HG03064 (cell line): ENCODE data around the gene EPHB1.

ENCODE experiments used
- ATAC-seq: cut with Tn5 transposase; IDR thresholded peaks from one replicate; pipeline ENCODE4 v1.9.1; 2021; ENCODE audit warnings: low read depth; ENCODE audit not compliant: unreplicated experiment

The EPHB1 gene

DNA sequence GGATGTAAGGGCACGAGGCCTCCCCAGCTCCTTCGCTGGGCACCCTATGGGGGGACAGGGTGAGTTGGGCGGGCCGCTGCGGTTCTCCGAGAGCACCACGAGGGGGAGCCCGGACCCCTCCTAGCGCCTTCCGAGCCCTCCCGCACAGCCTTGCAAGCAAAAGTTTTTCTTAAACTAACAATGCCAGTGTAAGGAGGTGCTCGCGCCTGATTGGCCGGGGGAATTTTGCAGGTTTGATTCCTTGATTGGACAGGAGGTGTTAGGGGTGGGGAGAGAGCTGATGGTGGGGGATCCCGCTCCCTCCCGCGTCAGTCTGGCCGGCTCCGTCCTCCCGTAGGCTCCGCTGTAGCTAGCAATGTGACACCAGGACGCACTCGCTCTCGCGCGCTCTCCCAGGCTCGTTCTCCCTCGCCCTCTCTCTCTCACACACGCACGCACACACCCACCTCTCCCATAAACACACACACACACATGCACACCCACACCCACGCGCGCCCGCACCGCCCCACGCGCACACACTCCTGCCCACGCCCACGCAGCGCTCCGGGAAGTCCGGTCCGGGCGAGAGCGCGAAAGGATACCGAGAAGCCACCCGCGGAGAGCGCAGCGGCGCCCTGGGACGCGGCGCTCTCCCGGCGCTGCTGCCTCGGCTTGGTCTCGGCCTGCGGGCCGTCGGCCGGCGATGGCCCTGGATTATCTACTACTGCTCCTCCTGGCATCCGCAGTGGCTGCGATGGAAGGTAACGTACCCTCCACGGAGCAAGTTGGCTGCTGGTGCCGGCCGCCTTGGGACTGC, at the start of gene EPHB1:
Gene EPHB1, plus strand, starts transcription at position 311 of the 796 bp plus-strand sequence.
- ATAC-seq, result peak; percentile 78

- no peak for ATAC-seq
Observed at GRCh38 chr3:134748698-134749097, 46.4 kb upstream of the EPHB1 start.

DNA sequence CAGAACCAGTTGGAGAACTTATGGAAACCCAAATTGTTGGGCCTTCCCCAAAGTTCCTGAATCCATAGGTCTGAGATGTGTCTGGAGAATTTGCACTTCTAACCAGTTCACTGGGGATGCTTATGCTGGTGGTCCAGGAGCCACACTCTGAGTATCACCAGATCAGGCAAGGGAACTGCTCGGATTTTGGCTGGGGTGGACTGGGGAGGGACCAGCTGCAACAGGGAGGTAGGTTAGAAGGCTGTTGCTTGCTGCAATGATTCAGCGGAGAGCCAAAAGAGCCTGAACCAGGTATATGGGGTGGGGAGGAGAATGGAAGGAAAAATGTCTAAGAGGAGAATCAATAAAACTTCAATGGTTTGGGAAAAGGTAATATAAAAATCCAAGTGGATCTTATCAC, 45.9 kb upstream of the EPHB1 start:
- ATAC-seq, result no peak

GRCh38 chr3:134749802-134750553, 45.1 kb upstream of the EPHB1 start:
- ATAC-seq, result no peak

DNA sequence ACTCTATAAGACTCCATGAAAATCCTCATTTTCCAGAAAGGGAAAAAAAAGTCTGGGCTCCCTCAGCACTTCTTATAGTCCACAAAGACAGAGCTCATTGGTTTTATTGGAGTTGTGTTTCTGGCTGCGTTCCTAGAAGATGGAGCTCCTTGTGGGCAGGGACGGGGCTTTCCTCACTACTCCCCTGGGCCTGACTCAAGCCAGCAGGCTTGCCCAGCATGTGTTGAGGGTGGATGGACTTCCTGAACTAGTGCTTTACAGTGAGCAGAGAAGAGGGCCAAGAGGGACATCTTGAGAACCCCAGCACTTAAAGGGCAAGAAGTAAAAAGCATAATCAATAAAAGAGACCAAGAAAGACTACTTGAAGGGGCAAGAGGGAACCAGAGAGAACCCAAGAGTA, 43.2 kb upstream of the EPHB1 start:
- no peak for ATAC-seq

DNA sequence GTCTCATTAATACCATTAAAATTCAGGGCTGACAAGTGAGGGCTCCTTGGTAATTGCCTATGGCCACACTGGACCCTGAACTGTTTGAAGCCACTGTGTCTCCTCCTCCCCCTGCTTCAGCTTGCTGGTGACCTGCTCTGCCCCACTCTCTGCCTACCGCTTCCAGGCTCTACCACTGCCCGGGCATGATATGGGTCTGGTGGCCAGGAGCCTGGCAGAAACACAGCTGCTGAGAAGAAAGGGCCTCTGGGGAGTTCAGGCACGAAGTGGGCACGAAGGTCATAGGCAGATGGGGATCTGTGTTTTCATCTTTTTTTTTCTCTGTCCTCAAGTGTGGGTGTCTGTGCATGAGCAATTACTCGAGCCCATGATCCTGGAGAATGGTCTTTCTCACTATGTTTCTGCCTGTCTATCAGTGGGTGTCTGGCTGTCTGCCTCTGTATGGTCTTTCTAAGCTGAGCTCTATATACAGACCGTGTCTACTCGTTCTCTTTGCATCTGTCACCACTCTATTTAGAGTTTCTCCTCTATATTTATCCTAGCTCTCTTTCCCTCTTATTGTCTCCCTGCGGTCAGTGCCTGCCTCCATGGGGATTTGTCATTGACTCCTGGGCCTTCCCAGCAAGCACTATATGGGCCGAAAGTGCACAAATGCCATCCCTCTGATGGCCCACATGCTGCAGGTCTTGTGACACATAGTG, 42.1 kb upstream of the EPHB1 start:
- no peak for ATAC-seq

DNA sequence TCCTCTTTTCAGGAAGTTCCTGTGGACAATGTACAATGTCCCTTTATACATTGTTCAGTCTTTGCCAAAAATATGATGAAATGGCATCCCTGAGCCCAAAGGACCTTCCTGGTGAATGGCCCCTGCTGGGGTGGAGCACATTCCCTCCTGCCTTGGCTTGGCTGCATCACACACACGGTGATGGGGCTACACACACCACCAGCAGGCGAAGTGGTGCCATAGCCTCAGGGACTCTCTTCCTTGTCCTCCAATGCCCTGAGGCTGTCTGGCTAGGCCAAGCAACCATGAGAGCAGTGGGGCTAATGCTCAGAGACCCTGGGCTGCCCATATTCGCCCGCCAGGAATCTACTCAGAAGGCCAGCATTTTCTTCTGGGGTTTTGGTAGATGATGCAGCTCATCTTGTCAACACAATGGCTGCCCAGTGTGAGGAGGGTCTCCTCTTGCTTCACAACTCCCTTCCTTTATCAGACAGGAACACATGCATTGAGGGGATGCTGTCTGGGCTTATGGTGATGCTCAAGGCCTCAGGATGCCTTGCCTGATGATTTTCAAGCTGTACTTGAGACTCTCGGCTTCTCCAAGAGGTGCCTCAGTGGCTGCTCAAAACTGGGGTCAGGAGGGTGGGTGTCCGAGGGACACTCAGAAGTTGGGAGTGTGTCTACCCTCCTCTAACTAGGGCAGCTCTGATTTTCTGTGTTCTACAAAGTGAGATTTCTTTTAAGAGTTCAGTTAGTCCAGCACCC, 40.9 kb upstream of the EPHB1 start:
- no peak for ATAC-seq

DNA sequence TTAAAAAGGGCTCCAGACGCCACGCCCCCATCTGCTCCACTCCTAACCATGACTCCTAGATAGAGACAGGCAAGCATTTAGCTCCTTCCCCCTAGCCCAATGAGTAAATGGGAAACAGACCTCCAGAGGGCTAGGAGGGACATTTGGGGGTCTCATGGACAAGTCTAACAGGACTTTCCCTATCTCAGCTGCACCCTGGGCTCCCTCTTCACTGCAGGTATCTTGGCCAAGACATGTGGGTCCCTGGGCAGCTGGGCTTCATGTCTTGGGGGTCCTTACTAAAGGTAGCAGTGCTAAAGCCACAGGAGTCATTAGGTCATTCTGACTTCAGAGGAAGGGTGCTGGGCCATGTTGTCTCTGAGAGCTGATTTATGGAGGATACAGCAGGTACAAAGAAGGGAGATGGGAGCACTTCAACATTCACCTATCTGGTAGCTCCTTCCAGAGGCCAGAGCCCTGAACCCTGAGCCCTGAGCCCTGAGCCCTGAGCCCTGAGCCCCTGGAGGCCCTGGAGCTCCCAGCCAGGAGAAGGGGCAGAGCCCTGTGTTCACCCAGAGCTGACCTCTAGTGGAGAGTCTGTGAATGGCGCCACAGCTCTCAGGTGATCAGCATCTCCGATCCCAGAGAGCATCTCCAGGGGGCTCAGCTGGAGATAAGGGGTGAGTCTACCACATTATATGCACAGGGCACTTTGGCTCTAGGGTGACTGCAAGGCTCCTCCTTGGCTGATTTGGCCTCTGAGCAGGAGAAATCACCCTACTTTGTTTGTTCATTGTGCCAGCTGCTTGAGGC, 40.1 kb upstream of the EPHB1 start:
- no peak for ATAC-seq

DNA sequence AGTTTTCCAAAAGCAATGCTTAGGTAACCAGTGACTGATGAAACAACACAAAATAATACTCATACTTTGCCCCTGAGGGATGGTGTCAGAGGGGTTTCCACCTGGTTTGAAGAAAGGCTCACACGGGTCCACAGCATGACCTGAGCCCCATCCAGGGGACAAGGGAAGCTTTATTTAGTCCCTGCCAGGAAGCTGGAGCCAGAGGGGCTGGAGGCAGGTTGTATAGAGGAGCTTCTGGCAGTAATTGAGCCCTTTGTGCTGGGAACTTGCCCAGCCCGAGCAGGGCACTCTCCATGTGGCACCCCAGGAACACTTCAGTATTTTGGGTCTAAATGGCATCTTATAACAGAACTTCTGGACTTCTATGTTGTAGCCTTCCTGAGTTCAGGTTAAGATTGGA, 39.2 kb upstream of the EPHB1 start:
- ATAC-seq, result no peak

GRCh38 chr3:134757549-134758069, 37.5 kb upstream of the EPHB1 start:
- no peak for ATAC-seq

- no peak for ATAC-seq
Observed at GRCh38 chr3:134761213-134761612, 33.8 kb upstream of the EPHB1 start.

- ATAC-seq, result no peak
Observed at GRCh38 chr3:134762016-134762415, 33.0 kb upstream of the EPHB1 start.

- no peak for ATAC-seq
Observed at GRCh38 chr3:134765468-134765867, 29.6 kb upstream of the EPHB1 start.

GRCh38 chr3:134766290-134766689, 28.8 kb upstream of the EPHB1 start:
- no peak for ATAC-seq

DNA sequence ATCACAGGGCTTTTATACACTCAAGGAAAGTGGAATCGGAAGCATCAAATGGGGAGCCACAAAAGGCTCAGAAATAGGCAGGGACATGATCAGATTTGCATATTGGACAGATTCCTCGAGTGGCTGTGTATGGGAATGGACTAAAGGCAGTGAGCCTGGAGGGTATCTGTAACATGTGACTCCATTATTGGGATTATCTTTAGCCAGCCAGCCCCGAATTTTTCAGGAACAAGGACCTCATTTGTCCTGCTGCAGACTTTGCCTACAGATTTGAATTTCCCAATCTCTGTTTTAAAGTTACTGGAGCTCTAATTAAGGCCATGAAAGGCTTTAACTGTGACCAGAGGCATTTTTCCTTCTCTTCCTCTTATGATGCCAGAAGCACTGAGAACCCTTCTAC, 26.9 kb upstream of the EPHB1 start:
- ATAC-seq, result no peak

DNA sequence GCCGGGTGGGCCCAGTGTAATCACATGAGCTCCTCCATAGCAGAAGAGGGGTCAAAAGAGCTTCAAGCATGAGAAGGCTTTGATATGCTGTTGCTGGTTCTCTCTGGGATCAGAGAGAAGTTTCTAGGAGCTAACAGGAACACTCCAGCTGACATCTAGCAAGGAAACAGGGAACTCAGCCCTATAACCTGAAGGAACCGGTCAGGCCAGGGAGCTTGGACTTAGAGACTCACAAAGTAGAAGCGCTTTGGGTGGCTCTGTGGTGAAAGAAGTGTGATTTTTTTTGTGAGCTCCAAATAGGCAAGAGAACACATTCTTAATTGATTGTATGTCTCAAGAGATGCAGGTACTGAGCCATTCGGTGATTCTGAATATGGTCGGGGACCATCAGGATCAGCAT, 26.2 kb upstream of the EPHB1 start:
- ATAC-seq, result no peak

GRCh38 chr3:134769287-134769868, 25.7 kb upstream of the EPHB1 start:
- no peak for ATAC-seq

DNA sequence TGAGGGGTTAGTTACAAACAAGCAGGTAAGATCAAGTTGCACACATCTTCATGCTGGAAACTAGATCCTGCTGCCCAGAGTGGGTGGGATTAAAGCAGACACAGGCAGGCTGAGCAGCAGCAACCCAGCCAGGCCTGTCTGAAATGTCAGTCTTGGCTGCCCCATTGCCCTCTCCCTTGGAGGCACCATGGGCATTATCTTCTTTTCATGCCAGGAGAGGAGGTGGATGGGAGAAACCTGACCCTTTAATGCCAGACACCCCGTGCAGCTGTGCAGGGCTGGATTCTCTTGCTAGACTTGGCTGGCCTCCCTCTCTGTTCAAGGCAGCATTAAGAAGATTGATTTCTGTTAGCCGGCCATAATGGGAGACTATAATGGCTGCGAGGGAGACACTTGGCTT, 23.0 kb upstream of the EPHB1 start:
- ATAC-seq, result no peak

DNA sequence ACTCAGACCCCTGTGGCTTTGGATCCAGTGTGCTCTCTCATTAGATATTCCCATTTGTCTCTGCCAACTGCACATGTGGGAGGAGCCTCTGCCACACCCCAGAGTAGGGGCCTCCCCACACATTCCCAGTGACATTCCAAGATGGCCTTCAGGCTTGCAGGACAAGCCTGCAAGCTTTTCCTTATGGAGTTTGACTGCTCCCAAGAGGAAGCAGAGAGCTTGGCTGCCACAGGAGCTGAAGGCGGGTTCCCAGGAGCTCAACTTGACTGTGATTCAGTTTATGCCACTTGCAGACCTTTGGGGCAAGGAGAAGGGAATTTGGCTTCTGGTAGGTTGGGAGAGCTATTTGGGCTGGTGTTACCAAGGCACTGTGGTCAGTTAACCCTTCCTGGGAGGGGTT, 22.5 kb upstream of the EPHB1 start:
- no peak for ATAC-seq
